ENCODE results near the gene RNF130. TPM values are rescaled to one million over a fixed set of nuclear protein-coding genes. Genes with fewer than 3 reads are reported as not detected.

Gene RNF130
- polyA plus RNA-seq, 1 donor from 2014 or later, result 48.7 TPM

DNA sequence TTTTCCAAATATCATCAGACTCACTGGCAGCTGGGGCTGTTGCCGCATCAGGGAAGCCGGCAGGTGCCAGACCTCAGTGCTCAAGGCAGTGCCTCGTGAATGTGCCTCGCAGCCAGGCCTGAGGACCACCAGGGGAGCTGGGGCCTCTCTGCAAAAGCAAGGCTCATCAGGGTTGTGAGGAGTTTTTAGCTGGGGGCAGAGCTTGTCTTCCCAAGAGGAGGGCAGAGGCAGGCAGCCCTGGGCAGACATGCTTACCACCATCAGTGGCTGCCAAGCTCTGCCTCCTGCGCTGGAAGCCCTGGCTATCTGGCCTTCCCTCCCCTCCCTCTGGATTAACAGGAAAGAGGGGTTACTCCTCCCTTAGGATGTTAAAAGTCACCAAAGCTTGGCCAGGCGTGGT is 155.0 kb downstream of the RNF130 start:
- Histone ChIP-seq H3K27me3 (ENCODE audit: insufficient read depth, low read depth, low read length) (no peaks in the 10 kb centered on the region), H3K9me3 (ENCODE audit: low read length) (no peaks in the 10 kb centered on the region), H3K36me3 (ENCODE audit: insufficient read depth, low read length) (peaks cover 3% of the 10 kb centered on the region), H3K4me2 (ENCODE audit: low read length) (no peak overlapping the region), H3K9me2 (ENCODE audit: insufficient read depth, low read length) (no peaks in the 10 kb centered on the region), H3K9ac (ENCODE audit: low read length) (no peak overlapping the region), H3K79me2 (replicated peaks; ENCODE audit: insufficient read depth, low read length) (no peaks in the 10 kb centered on the region), H3K4me3 (ENCODE audit: low read length) (no peak overlapping the region), H2AFZ (ENCODE audit: low read depth, low read length) (no peak overlapping the region), H4K20me1 (ENCODE audit: insufficient read depth) (no peaks in the 10 kb centered on the region), H3F3A (ENCODE audit: insufficient read depth, low read length, poor library complexity, severe bottlenecking) (no peaks in the 10 kb centered on the region), H3K27ac (ENCODE audit: low read length) (no peak overlapping the region)
- TF ChIP-seq MXI1 (conservative IDR thresholded peaks at IDR 0.05; ENCODE audit: poor library complexity, severe bottlenecking) (no peak), TAF1 (IDR thresholded peaks at IDR 0.05; ENCODE audit: low read depth) (no peak), RAD21 (conservative IDR thresholded peaks at IDR 0.05) (no peak), EZH2 (IDR thresholded peaks at IDR 0.05; ENCODE audit: borderline replicate concordance, insufficient read depth, low read length, poor library complexity, severe bottlenecking) (no peak), EP300 (conservative IDR thresholded peaks at IDR 0.05; ENCODE audit: poor library complexity, severe bottlenecking) (no peak)
- TF ChIP-seq, protein P1, sequence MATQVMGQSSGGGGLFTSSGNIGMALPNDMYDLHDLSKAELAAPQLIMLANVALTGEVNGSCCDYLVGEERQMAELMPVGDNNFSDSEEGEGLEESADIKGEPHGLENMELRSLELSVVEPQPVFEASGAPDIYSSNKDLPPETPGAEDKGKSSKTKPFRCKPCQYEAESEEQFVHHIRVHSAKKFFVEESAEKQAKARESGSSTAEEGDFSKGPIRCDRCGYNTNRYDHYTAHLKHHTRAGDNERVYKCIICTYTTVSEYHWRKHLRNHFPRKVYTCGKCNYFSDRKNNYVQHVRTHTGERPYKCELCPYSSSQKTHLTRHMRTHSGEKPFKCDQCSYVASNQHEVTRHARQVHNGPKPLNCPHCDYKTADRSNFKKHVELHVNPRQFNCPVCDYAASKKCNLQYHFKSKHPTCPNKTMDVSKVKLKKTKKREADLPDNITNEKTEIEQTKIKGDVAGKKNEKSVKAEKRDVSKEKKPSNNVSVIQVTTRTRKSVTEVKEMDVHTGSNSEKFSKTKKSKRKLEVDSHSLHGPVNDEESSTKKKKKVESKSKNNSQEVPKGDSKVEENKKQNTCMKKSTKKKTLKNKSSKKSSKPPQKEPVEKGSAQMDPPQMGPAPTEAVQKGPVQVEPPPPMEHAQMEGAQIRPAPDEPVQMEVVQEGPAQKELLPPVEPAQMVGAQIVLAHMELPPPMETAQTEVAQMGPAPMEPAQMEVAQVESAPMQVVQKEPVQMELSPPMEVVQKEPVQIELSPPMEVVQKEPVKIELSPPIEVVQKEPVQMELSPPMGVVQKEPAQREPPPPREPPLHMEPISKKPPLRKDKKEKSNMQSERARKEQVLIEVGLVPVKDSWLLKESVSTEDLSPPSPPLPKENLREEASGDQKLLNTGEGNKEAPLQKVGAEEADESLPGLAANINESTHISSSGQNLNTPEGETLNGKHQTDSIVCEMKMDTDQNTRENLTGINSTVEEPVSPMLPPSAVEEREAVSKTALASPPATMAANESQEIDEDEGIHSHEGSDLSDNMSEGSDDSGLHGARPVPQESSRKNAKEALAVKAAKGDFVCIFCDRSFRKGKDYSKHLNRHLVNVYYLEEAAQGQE (IDR thresholded peaks at IDR 0.05; ENCODE audit: borderline replicate concordance), result no peak
- TF ChIP-seq, protein P2, sequence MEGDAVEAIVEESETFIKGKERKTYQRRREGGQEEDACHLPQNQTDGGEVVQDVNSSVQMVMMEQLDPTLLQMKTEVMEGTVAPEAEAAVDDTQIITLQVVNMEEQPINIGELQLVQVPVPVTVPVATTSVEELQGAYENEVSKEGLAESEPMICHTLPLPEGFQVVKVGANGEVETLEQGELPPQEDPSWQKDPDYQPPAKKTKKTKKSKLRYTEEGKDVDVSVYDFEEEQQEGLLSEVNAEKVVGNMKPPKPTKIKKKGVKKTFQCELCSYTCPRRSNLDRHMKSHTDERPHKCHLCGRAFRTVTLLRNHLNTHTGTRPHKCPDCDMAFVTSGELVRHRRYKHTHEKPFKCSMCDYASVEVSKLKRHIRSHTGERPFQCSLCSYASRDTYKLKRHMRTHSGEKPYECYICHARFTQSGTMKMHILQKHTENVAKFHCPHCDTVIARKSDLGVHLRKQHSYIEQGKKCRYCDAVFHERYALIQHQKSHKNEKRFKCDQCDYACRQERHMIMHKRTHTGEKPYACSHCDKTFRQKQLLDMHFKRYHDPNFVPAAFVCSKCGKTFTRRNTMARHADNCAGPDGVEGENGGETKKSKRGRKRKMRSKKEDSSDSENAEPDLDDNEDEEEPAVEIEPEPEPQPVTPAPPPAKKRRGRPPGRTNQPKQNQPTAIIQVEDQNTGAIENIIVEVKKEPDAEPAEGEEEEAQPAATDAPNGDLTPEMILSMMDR (IDR thresholded peaks at IDR 0.05; ENCODE audit: poor library complexity, severe bottlenecking), result no peak

DNA sequence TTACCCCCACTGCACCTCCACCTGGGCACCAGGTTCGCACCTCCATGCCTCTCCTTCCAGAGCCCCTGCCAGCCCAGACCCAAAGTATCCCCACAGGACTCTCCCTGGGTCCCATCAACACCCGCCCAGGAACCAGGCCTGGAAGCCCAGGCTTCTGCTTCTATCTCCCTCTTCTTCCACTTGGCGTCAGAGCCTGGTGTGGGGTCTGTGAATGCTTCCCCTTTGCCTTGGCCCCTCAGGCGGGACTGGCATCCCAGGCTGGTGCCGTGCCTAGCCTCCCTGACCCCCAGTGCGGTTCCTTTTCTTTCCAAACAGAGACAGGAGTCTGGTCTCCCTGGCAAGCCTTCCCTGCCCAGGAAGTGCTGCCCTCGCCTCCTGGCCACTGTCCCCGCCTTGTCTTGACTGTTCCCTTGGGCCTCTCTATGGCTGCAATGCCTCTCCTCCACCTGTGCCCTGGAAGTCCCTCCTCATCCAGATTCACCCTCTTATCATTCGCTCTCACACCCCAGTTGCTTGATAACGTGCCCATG is 156.1 kb downstream of the RNF130 start:
- no peak overlapping the region for H3K27ac ChIP-seq (ENCODE audit: low read length)
- no peaks in the 10 kb centered on the region for H3K9me3 ChIP-seq (ENCODE audit: low read length)
- peaks cover 3% of the 10 kb centered on the region for H3K36me3 ChIP-seq (ENCODE audit: insufficient read depth, low read length)
- H3K9ac ChIP-seq (ENCODE audit: low read length), result no peak overlapping the region
- H3K79me2 ChIP-seq (replicated peaks; ENCODE audit: insufficient read depth, low read length), result no peaks in the 10 kb centered on the region
- H2AFZ ChIP-seq (ENCODE audit: low read depth, low read length), result no peak overlapping the region
- H4K20me1 ChIP-seq (ENCODE audit: insufficient read depth), result no peaks in the 10 kb centered on the region
- H3F3A ChIP-seq (ENCODE audit: insufficient read depth, low read length, poor library complexity, severe bottlenecking), result no peaks in the 10 kb centered on the region
- no peaks in the 10 kb centered on the region for H3K9me2 ChIP-seq (ENCODE audit: insufficient read depth, low read length)
- H3K27me3 ChIP-seq (ENCODE audit: insufficient read depth, low read depth, low read length), result no peaks in the 10 kb centered on the region
- H3K4me3 ChIP-seq (ENCODE audit: low read length), result no peak overlapping the region
- TF ChIP-seq SMC3 (conservative IDR thresholded peaks at IDR 0.05; ENCODE audit: poor library complexity), result no peak
- TF ChIP-seq EZH2 (IDR thresholded peaks at IDR 0.05; ENCODE audit: borderline replicate concordance, insufficient read depth, low read length, poor library complexity, severe bottlenecking), result no peak
- TF ChIP-seq POLR2AphosphoS5 (IDR thresholded peaks at IDR 0.05), result no peak
- no peak for TF ChIP-seq EP300 (conservative IDR thresholded peaks at IDR 0.05; ENCODE audit: poor library complexity, severe bottlenecking)
- TF ChIP-seq, protein P1 (IDR thresholded peaks at IDR 0.05; ENCODE audit: borderline replicate concordance), result no peak
- TF ChIP-seq RAD21 (conservative IDR thresholded peaks at IDR 0.05), result no peak
- no peak for TF ChIP-seq MXI1 (conservative IDR thresholded peaks at IDR 0.05; ENCODE audit: poor library complexity, severe bottlenecking)
- TF ChIP-seq, protein P2 (IDR thresholded peaks at IDR 0.05; ENCODE audit: poor library complexity, severe bottlenecking), result no peak
- TF ChIP-seq TAF1 (IDR thresholded peaks at IDR 0.05; ENCODE audit: low read depth), result no peak
- no peak overlapping the region for H3K4me2 ChIP-seq (ENCODE audit: low read length)

Data from neural cell (in vitro differentiated cells).